LNCaP clone FGC (cell line): ENCODE data around the gene ZBTB16.

Experiments used
- DNase-seq: peaks from one replicate; pipeline ENCODE4 v3.0.0-alpha.2; 2011; ENCODE audit warnings: low read depth
- H3K4me3 ChIP-seq: 2 replicates; pipeline ENCODE4 v1.5.1; 2011; ENCODE audit warnings: mild to moderate bottlenecking, low read depth, low read length, control low read depth
- CTCF ChIP-seq: IDR thresholded peaks from 2 replicates; pipeline ENCODE4 v1.5.1; 2012; ENCODE audit warnings: mild to moderate bottlenecking; ENCODE audit not compliant: control insufficient read depth, insufficient read depth; ENCODE audit errors: extremely low read depth

Gene ZBTB16

GRCh38 chr11:114081641-114082414, 22.3 kb downstream of the ZBTB16 start:
- no peak overlapping the region for H3K4me3 ChIP-seq
- no peak for TF ChIP-seq CTCF

DNA sequence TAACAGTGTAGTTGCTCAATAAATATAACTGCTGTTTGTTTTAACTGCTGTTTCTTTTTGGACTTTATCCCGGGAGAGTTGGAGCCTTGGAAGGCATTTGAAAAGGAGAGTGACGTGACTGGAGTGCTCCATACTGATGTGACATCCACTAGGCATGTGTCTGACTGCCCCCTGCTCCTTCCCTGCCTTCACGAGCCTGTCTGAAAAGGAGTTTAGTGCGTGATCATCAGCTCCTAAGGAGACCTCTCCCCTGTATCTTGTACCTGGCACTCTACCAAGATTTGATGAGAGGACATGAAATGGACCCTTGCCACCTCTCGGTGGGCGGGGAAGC, 22.9 kb downstream of the ZBTB16 start:
- no peak overlapping the region for H3K4me3 ChIP-seq
- no peak for DNase-seq
- TF ChIP-seq CTCF: no peak

More at GRCh38 chr11:114081641-114082414, 22.3 kb downstream of the ZBTB16 start:
- DNase-seq: no peak

- no peak for TF ChIP-seq CTCF
- DNase-seq: no peak
Observed at GRCh38 chr11:114082767-114083181, 23.3 kb downstream of the ZBTB16 start.

DNA sequence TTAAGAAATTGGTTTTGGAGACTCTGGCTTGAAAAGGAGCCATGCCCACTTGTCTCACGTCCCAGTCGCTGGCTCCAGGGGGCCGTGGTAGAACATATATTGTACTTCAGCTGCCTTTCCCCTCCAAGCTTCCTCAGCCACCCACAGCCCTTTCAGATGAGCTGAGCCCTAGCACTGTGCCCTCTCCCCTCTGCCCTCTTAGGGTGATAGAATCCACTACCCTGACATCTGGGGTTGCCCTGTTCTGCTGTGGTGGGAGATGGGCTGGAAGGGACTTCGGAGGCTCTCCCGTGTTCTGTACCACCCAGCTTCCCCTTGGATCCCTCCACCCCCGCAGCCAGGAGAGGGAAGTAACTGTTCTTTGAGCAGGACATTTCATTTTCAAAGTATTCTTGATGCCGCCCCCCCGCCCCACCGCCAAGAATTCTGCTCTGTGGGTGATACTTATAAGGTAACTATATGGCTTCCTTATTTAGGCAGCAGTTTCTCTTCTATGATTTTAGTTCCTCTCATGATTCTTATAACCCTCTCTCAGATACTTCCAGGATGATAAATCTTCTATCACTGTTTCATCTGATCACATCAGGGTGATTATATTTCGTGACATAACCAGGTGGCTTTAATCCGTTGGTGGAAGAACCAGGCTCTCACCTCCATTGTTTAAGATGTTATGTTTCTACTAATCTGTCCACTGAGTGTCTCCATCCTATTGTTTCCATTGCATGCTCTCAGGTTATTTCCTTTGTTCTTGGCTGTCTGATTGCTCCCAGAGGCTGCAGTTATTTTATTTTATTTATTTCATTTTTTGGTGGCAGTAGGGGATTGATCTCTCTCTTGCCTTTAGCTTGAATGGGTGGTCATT, 24.1 kb downstream of the ZBTB16 start:
- DNase-seq: no peak
- no peak overlapping the region for H3K4me3 ChIP-seq
- TF ChIP-seq CTCF: no peak

More at GRCh38 chr11:114082767-114083181, 23.3 kb downstream of the ZBTB16 start:
- H3K4me3 ChIP-seq: no peak overlapping the region

- TF ChIP-seq CTCF: no peak
- DNase-seq: no peak
- no peak overlapping the region for H3K4me3 ChIP-seq
Observed at GRCh38 chr11:114084414-114084813, 24.9 kb downstream of the ZBTB16 start.

DNA sequence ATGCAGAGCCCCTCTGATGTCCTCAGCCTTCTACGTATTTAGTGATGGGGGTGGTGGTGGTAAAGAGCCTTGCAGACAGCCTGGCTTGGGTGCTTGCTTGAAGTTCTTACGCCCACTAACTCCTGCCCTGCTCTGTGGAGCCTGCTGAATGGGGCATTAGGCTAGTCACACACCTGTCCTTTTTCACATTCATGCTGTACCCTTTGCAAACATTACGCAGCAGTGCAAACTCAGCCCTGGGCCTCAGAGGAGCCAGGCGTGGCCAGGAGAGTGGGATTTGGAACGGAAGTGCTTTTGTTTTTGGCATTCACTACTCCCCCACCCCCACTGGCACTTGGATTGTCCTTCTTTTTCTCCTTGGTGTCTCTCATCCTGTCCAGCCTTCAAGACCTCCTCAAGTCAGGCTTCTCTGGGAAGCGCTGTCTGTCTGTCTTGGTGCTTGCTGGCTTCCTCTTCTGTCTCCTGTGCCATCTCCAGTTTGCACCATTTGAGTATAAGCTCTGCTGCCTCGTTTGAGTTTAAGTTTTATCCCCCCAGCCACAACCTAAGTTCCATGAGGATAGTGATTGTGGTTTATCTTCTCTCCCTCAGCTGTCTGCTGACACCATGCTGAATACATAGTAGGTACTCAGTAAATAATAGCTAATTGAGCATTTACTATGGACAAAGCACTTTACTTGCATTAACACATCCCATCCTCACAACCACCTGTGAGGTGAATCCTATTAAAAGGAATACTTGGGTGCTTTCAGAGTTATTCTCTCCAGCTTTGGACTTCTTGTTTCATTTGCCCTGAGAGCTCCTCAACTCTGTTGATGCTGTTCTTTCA, 26.7 kb downstream of the ZBTB16 start:
- no peak for DNase-seq
- TF ChIP-seq CTCF: no peak
- no peak overlapping the region for H3K4me3 ChIP-seq
